ENCODE measurements around the gene RNF222.

Gene RNF222

GRCh38 chr17:8345951-8346665, 51.5 kb downstream of the RNF222 start:
- FAIRE-seq (no peak), DNase-seq (ENCODE audit: insufficient read length, low spot score) (no peak)
- TF ChIP-seq, protein P1, sequence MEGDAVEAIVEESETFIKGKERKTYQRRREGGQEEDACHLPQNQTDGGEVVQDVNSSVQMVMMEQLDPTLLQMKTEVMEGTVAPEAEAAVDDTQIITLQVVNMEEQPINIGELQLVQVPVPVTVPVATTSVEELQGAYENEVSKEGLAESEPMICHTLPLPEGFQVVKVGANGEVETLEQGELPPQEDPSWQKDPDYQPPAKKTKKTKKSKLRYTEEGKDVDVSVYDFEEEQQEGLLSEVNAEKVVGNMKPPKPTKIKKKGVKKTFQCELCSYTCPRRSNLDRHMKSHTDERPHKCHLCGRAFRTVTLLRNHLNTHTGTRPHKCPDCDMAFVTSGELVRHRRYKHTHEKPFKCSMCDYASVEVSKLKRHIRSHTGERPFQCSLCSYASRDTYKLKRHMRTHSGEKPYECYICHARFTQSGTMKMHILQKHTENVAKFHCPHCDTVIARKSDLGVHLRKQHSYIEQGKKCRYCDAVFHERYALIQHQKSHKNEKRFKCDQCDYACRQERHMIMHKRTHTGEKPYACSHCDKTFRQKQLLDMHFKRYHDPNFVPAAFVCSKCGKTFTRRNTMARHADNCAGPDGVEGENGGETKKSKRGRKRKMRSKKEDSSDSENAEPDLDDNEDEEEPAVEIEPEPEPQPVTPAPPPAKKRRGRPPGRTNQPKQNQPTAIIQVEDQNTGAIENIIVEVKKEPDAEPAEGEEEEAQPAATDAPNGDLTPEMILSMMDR (IDR thresholded peaks at IDR 0.05; ENCODE audit: insufficient read depth, missing control alignments): no peak

DNA sequence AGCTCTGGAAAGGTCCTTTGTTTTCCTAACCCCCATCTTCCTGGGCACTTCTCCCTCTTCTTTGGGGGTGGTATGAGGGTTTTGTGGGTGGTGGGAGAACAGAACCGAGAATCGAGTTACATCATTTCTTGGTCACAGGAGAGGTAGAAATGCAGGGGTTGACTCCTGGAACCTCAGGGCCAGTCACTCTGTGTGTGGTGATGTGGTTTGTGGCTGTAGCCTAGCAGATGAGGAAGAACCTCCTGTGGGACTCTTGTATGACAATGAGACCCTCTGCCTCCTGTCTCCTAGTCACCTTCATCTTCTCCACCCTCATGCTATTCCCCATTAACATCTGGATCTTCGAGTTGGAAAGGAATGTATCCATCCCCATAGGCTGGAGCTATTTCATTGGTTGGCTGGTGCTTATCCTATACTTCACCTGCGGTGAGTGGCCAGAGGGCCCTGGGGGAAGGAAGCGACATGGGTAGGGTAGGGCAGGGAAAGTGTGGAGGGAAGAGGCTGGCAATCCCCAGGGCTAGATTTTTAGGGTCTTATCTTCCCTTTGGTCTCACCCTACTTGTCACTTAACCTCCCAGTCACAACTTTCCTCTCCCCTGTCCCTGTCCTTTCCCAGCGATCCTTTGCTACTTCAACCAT, 52.5 kb downstream of the RNF222 start:
- TF ChIP-seq, protein P1 (IDR thresholded peaks at IDR 0.05; ENCODE audit: insufficient read depth, missing control alignments): no peak
- FAIRE-seq: no peak
- DNase-seq (ENCODE audit: insufficient read length, low spot score): no peak

GRCh38 chr17:8341456-8341855, 56.2 kb downstream of the RNF222 start:
- FAIRE-seq (no peak), DNase-seq (ENCODE audit: insufficient read length, low spot score) (no peak)
- TF ChIP-seq, protein P1 (IDR thresholded peaks at IDR 0.05; ENCODE audit: insufficient read depth, missing control alignments): no peak
